Frontal cortex (tissue), 4 donors: Measurements from ENCODE around the gene BRICD5. TPM values are rescaled to one million over a fixed set of nuclear protein-coding genes. Genes with fewer than 3 reads are reported as not detected.

Source experiments
- DNase-seq, 2 donors: peaks; one replicate each; pipeline ENCODE4 v3.0.0; 2012; ENCODE audit warnings: low spot score in 2 of 2
- FAIRE-seq: peaks from 2 replicates; lab custom pipeline; 2012; peaks lifted over from hg19 to GRCh38; lab: Jason Lieb, UNC
- total RNA-seq: library from RNA; depleted of rRNA; stranded (reverse); fragments of >200 nt; gene quantifications from one replicate; pipeline ENCODE4 v1.2.3, GENCODE V29; 2014
- donor health status: control.
- donor health status: control.
- donor health status: control.

BRICD5 gene
- total RNA-seq, 1 donor from 2014 or later, result 4.5 TPM

GRCh38 chr16:2238150-2238837 is 27.6 kb upstream of the BRICD5 start:
- DNase-seq, result peak in 1 of 2 donors; percentile 23
- FAIRE-seq, result no peak

GRCh38 chr16:2237493-2238149 is 27.0 kb upstream of the BRICD5 start:
- FAIRE-seq (no peak), DNase-seq (no peak)

- FAIRE-seq (no peak), DNase-seq (no peak)
Observed at GRCh38 chr16:2237102-2237482, 26.4 kb upstream of the BRICD5 start.

GRCh38 chr16:2236337-2237101 is 25.9 kb upstream of the BRICD5 start, which contains the start of gene DNASE1L2:
TSS of gene DNASE1L2 (plus strand) at chr16:2236444. CDS start at chr16:2236817, 373 bp downstream.
- DNase-seq (no peak), FAIRE-seq (no peak)

GRCh38 chr16:2235695-2236336 is 25.2 kb upstream of the BRICD5 start:
- DNase-seq (no peak), FAIRE-seq (no peak)

- FAIRE-seq (no peak), DNase-seq (no peak)
Observed at GRCh38 chr16:2235234-2235651, 24.6 kb upstream of the BRICD5 start.

GRCh38 chr16:2234813-2235170 is 24.1 kb upstream of the BRICD5 start:
- FAIRE-seq (no peak), DNase-seq (no peak)

- no peak for FAIRE-seq
- no peak for DNase-seq
Observed at GRCh38 chr16:2233872-2234812, 23.5 kb upstream of the BRICD5 start.

GRCh38 chr16:2233046-2233775 is 22.5 kb upstream of the BRICD5 start:
- no peak for FAIRE-seq
- no peak for DNase-seq

GRCh38 chr16:2232094-2232990 is 21.7 kb upstream of the BRICD5 start:
- DNase-seq, result no peak
- no peak for FAIRE-seq

- FAIRE-seq, result no peak
Observed at GRCh38 chr16:2231016-2231931, 20.6 kb upstream of the BRICD5 start.

GRCh38 chr16:2230376-2230775 is 19.7 kb upstream of the BRICD5 start:
- DNase-seq, result no peak
- FAIRE-seq, result no peak

More at GRCh38 chr16:2231016-2231931, 20.6 kb upstream of the BRICD5 start:
- DNase-seq, result no peak

GRCh38 chr16:2229632-2230250 is 19.1 kb upstream of the BRICD5 start:
- FAIRE-seq, result no peak
- no peak for DNase-seq

GRCh38 chr16:2229091-2229490 is 18.4 kb upstream of the BRICD5 start:
- DNase-seq (no peak), FAIRE-seq (no peak)

- DNase-seq (no peak), FAIRE-seq (no peak)
Observed at GRCh38 chr16:2228161-2228824, 17.6 kb upstream of the BRICD5 start.

- no peak for FAIRE-seq
- no peak for DNase-seq
Observed at GRCh38 chr16:2226918-2227317, 16.3 kb upstream of the BRICD5 start.
